GM13977 (cell line): Measurements from ENCODE around the gene CAMK1D.
"Not testable (repeated sequence)": the region's sequence is repeated elsewhere in the genome, so short reads cannot be mapped to it uniquely, and the experiment has no call there.

Source experiments
- DNase-seq: peaks from one replicate; pipeline ENCODE4 v3.0.0; 2012; ENCODE audit warnings: low spot score
- in situ Hi-C: fragments of 300-500 bp; cut with MboI; formaldehyde crosslinking; loops from one replicate; pipeline ENCODE4 v1.12.0; 2022; ENCODE audit warnings: low sequenced_read_pairs, low pct_unique_long_range_greater_than_20kb, mixed read lengths, inconsistent platforms; ENCODE audit not compliant: unreplicated experiment
- TF ChIP-seq, protein P1 (sequence below): IDR thresholded peaks from 2 replicates; pipeline ENCODE4 v1.5.1; 2012; ENCODE audit warnings: mild to moderate bottlenecking, control low read depth; ENCODE audit not compliant: insufficient read depth; ENCODE audit errors: extremely low read depth, missing control alignments

The CAMK1D gene

DNA sequence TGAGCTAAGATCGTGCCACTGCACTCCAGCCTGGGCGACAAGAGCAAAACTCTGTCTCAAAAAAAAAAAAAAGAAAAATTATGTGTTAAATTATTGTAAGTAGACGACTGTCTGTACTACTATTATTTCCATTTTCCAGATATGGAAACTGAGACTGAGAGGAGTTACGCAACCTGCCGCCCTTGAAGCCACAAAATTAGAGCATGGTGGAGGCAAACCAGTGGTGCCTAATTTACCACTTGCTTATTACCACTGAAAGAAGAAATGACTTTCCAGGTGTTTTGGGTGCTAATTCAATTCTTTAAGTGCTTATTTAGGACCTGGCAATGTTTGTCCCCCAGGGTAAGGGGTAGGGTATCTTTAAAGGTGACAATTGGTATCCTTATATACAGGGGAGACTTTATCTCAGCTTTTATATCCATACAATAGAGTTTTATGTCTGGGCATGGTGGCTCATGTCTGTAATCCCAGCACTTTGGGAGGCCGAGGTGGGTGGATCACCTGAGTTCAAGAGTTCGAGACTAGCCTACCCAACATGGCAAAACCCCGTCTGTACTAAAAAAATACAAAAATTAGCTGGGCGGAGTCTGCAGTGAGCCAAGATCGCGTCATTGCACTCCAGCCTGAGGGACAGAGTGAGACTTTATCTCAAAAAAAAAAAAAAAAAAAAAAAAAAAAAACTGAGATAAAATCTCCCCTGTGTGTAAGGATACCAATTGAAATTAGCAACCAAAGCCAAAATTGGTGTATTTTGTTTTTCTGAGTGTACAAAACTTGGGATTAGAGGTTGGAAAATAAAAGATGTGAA lies 16.6 kb upstream of the CAMK1D start:
- TF ChIP-seq, protein P1, sequence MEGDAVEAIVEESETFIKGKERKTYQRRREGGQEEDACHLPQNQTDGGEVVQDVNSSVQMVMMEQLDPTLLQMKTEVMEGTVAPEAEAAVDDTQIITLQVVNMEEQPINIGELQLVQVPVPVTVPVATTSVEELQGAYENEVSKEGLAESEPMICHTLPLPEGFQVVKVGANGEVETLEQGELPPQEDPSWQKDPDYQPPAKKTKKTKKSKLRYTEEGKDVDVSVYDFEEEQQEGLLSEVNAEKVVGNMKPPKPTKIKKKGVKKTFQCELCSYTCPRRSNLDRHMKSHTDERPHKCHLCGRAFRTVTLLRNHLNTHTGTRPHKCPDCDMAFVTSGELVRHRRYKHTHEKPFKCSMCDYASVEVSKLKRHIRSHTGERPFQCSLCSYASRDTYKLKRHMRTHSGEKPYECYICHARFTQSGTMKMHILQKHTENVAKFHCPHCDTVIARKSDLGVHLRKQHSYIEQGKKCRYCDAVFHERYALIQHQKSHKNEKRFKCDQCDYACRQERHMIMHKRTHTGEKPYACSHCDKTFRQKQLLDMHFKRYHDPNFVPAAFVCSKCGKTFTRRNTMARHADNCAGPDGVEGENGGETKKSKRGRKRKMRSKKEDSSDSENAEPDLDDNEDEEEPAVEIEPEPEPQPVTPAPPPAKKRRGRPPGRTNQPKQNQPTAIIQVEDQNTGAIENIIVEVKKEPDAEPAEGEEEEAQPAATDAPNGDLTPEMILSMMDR, result no peak
- DNase-seq, result no peak
- in situ Hi-C loops, result no loop called here

DNA sequence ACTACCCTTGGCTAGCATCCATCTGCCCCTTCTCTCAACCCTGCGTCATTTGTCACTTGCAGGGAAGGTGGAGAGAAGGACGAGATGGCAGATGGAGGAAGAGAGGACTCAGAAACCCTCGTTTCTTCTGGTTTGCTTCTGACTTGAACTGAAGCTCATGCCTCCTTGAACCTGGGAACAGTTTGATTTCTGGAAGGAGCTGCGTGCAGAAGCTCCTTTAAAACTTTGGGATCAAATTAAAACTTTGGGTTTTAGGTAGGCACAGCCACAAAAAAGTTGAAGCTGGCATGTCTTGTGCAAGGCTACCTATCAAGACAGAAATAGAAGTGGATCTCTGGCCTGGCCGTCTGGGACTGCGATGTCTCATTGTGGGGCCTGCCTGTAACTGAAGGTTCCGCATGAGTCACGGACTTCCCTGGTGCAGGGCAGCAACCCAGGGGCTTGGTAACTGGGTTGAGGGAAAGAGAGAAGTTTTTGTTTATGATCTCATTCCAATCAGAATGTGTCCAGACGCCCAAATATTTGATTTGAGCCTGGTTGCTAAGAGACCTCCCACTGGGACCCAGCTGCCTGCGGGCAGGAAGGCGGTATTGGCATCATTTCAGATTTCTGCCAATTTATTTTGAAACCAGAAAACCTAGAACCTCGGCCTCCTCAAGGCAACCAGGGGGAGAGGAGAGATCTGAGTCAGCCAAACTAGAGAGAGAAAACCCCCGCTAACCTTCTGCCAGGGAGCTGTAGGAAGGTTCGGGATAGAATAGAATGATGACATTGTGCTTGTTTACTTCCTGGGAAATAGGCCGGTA lies 15.8 kb upstream of the CAMK1D start:
- in situ Hi-C loops, result no loop called here
- TF ChIP-seq, protein P1, result no peak

DNA sequence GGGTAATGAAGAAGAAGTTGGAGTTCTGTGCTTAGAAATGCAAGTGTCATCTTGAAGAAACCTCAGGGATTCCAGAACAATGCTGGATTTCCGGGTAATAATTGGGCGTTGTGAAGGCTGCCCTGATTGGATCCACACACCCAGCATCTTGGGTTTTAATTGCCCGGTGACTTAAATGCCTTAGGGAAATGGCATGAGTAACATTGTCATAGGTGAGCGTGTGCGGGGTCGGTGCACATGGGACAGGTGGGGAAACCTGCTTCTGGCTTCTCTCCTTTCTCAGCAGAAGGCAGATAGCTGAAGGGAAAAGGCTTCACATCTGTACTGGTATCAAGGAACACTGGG lies 15.2 kb upstream of the CAMK1D start:
- in situ Hi-C loops, result no loop called here
- no peak for DNase-seq
- TF ChIP-seq, protein P1, result no peak

More for the DNA sequence above, 15.8 kb upstream of the CAMK1D start:
- DNase-seq, result peak; percentile 68

DNA sequence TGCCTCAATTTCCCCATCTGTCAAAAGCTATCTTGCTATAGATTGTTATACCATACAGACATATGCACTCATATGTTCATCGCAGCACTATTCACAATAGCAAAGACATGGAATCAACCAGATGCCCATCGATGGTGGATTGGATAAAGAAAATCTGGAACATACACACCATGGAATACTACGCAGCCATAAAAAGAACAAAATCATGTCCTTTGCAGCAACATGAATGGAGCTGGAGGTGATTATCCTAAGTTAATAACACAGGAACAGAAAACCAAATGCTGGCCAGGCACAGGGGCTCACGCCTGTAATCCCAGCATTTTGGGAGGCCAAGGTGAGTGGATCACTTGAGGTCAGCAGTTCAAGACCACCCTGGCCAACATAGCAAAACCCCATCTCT lies 14.2 kb upstream of the CAMK1D start:
- DNase-seq, in situ Hi-C loops: not testable (repeated sequence)

DNA sequence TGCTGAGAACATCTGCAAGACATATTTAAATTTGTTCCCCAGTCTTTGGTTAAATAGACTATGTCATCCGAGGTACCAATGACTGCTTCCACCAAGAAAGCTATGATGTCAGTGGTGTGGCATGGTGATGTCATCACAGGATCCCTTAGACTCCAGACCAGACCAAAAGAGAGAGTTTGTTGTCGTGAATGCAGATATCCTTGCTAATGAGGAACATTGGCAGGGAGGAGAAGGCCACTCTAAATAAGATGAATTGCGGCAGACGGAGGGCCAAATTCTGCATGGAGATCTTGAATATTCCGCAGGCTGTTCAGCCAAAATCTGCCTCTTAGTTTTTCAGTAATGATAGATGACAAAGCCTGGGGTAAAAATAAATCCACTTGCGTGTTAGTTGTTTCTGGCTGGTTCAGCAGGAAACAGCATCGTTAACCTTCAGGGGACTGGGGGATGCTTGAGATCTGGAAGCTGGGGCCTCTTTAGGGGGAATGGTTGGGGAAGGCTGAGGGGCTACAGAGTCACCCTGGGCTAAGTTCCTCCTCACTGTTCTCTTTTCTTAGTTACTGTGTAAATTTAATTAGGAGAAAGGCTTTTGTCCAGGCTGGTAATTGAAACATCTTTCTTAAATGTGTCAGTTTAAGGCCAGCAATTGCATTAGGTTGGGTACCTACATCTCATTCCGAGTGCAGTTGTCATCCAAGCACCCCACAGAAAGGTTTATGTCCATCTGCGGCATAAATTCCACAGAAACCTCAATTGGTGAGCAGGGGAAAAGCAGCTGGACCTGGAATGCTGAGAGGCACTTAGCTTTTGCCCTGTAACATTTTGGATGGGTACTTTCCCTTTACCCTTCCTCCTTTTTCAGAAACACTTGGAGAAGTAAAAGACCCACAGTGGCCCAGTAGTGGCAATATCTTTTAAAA lies 11.6 kb upstream of the CAMK1D start:
- TF ChIP-seq, protein P1, result no peak
- DNase-seq, result no peak
- in situ Hi-C loops, result no loop called here

DNA sequence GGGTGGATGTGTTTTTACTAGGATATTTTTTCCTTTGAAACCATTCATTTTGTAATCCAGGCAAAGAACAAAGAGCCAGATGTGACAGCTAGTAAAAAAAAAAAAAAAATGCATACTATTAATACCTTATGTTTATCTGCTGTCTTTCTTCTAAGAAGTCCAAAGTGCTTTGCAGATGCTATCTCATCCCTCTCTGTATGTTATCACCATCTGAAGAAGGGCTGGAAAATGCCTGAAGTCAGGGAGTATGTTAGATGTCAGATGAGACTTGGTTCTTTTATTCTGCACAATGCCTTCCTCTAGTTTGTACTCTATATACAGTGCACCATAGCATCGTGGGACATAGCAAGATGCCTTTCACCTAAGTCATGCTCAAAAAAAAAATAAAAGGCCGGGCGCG lies 10.4 kb upstream of the CAMK1D start:
- in situ Hi-C loops, result no loop called here
- TF ChIP-seq, protein P1, result no peak
- no peak for DNase-seq

DNA sequence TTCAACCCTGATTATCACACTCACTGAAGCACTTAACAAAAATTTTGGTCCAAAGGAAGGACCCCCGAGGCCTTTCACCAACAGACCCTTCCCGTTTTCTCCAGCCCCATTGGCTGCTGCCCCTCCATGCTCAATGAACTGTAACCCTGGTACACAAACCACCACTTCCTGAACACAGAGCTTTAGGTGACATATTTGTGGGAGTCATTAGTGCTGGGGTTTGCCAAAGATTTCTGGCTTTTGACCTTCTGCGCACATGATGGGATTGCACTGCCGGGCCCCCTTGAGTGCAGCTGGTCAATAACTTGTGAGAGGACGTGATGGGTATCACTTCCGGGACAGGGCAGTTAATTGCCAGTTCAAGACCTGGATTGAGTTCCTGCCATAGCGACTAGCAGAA lies 9.0 kb upstream of the CAMK1D start:
- TF ChIP-seq, protein P1, result no peak
- DNase-seq, result no peak
- in situ Hi-C loops, result no loop called here
